ENCODE results near the gene ATRNL1.

Gene ATRNL1

GRCh38 chr10:115093286-115093775, at the start of gene ATRNL1:
Gene ATRNL1, plus strand, starts transcription at chr10:115093365. Its CDS starts 386 bp downstream, at chr10:115093751.
- peak; percentile 55 for DNase-seq (ENCODE audit: low spot score)

GRCh38 chr10:115043719-115044118, 49.4 kb upstream of the ATRNL1 start:
- no peak for DNase-seq (ENCODE audit: low spot score)

GRCh38 chr10:115044891-115045290, 48.3 kb upstream of the ATRNL1 start:
- no peak for DNase-seq (ENCODE audit: low spot score)

GRCh38 chr10:115045499-115045898, 47.7 kb upstream of the ATRNL1 start:
- DNase-seq (ENCODE audit: low spot score), result no peak

GRCh38 chr10:115046686-115047236, 46.4 kb upstream of the ATRNL1 start:
- no peak for DNase-seq (ENCODE audit: low spot score)

- no peak for DNase-seq (ENCODE audit: low spot score)
Measured at GRCh38 chr10:115047705-115048104, 45.5 kb upstream of the ATRNL1 start.

GRCh38 chr10:115049318-115049717, 43.8 kb upstream of the ATRNL1 start:
- DNase-seq (ENCODE audit: low spot score), result no peak

GRCh38 chr10:115049960-115050359, 43.2 kb upstream of the ATRNL1 start:
- no peak for DNase-seq (ENCODE audit: low spot score)

GRCh38 chr10:115050375-115051010, 42.7 kb upstream of the ATRNL1 start:
- no peak for DNase-seq (ENCODE audit: low spot score)

GRCh38 chr10:115051216-115051615, 41.9 kb upstream of the ATRNL1 start:
- no peak for DNase-seq (ENCODE audit: low spot score)

- DNase-seq (ENCODE audit: low spot score), result no peak
Measured at GRCh38 chr10:115052226-115052625, 40.9 kb upstream of the ATRNL1 start.

GRCh38 chr10:115052728-115053127, 40.4 kb upstream of the ATRNL1 start:
- no peak for DNase-seq (ENCODE audit: low spot score)

- DNase-seq (ENCODE audit: low spot score), result no peak
Measured at GRCh38 chr10:115056186-115056585, 37.0 kb upstream of the ATRNL1 start.

- DNase-seq (ENCODE audit: low spot score), result no peak
Measured at GRCh38 chr10:115059301-115059898, 33.8 kb upstream of the ATRNL1 start.

- DNase-seq (ENCODE audit: low spot score), result no peak
Measured at GRCh38 chr10:115063701-115064658, 29.2 kb upstream of the ATRNL1 start.

- DNase-seq (ENCODE audit: low spot score), result no peak
Measured at GRCh38 chr10:115065801-115066200, 27.4 kb upstream of the ATRNL1 start.

GRCh38 chr10:115066528-115066927, 26.6 kb upstream of the ATRNL1 start:
- DNase-seq (ENCODE audit: low spot score), result no peak

GRCh38 chr10:115073796-115074195, 19.4 kb upstream of the ATRNL1 start:
- no peak for DNase-seq (ENCODE audit: low spot score)

- DNase-seq (ENCODE audit: low spot score), result no peak
Measured at GRCh38 chr10:115082506-115082905, 10.7 kb upstream of the ATRNL1 start.

GRCh38 chr10:115084277-115084850, 8.8 kb upstream of the ATRNL1 start:
- no peak for DNase-seq (ENCODE audit: low spot score)

- no peak for DNase-seq (ENCODE audit: low spot score)
Measured at GRCh38 chr10:115091161-115091560, 2.0 kb upstream of the ATRNL1 start.

- DNase-seq (ENCODE audit: low spot score), result peak; percentile 9
Measured at GRCh38 chr10:115092258-115092554, 959 bp upstream of the ATRNL1 start.
